GM12891 (cell line): ENCODE data around the gene SERINC2.

Experiments
- POLR2A ChIP-seq: IDR thresholded peaks from 2 replicates; pipeline ENCODE4 v1.6.1; 2011; ENCODE audit warnings: low read depth, low read length, control low read depth
- POLR2AphosphoS5 ChIP-seq: IDR thresholded peaks from 2 replicates; pipeline ENCODE4 v1.6.1; 2011; ENCODE audit warnings: low read depth, low read length, control low read depth

DNA sequence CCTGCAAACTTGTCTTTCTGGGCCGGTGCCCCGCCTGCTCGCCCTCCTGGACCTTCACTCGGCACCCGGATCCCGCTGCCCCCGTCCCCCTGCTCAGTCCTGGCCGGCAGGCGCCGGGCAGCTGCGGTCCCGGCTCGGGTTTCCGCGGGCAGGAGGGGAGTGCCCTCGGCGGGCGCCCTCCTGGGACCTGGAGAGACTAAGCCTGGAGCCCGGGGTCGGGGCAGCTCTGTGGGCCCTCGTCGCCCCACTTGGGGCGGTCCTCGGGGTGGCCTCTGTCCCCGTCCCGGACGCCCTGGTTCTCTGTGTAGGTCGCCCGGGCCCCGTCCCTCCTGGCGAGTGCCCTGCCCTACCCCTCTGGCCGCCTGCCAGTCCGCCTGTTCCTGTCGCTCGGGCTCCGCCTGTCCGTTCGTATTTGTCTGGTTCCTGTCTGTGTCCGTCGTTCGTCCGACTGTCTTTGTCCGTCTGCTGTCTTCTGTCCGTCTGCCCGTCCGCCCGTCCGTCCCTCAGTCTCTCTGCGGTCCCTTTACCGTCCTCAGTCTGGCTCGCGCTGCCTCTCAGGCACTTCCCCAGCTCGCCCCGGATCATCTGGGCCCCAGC, 490 bp downstream of the SERINC2 start:
- TF ChIP-seq POLR2AphosphoS5, result no peak
- TF ChIP-seq POLR2A, result no peak
